WERI-Rb-1 (cell line): ENCODE results near the gene SIK3.

Source experiments
- DNase-seq: peaks from one replicate; pipeline ENCODE4 v3.0.0-alpha.2; 2020
- H3K27ac ChIP-seq: fragments of 250-450 bp; sonication (Bioruptor Pico); 2 replicates; pipeline ENCODE4 v1.5.1; 2020; ENCODE audit warnings: mild to moderate bottlenecking, moderate library complexity
- H3K27me3 ChIP-seq: fragments of 250-450 bp; sonication (Bioruptor Pico); 2 replicates; pipeline ENCODE4 v1.5.1; 2021; ENCODE audit warnings: mild to moderate bottlenecking, low read depth, moderate library complexity; ENCODE audit not compliant: insufficient read depth, severe bottlenecking
- H3K36me3 ChIP-seq: fragments of 250-450 bp; sonication (Bioruptor Pico); 2 replicates; pipeline ENCODE4 v1.5.1; 2020; ENCODE audit warnings: mild to moderate bottlenecking, moderate library complexity
- H3K4me3 ChIP-seq: 2 replicates; pipeline ENCODE4 v1.5.1; 2011; ENCODE audit warnings: low read depth, mild to moderate bottlenecking, control low read depth, low read length
- H3K9me3 ChIP-seq: fragments of 250-450 bp; sonication (Bioruptor Pico); 2 replicates; pipeline ENCODE4 v1.5.1; 2021; ENCODE audit warnings: mild to moderate bottlenecking, moderate library complexity; ENCODE audit not compliant: severe bottlenecking
- TF ChIP-seq, protein P1 (sequence below): IDR thresholded peaks from 2 replicates; pipeline ENCODE4 v1.5.1; 2011; ENCODE audit warnings: low read depth, mild to moderate bottlenecking, control low read depth, inconsistent platforms, low read length

The SIK3 gene

DNA sequence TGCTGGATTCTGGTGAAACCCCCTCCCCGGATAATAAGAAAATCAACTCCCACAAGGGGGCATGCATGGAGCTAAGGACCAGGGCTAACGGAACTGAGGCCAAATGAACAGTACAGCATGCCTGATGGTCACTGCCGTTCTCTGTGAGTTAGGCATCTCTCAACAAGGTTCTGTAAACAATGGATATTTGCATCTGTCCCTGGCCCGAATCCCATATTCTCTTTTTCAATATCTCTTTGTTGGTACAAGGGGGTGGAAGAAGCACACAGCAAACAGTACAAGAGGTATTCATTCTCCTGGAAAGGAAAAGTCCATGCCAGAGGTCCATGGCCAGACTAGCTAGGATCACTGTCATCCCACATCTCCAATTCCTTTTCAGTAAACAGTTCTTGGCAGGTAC is 228.6 kb downstream of the SIK3 start:
- H3K4me3 ChIP-seq = no peak overlapping the region
- TF ChIP-seq, protein P1, sequence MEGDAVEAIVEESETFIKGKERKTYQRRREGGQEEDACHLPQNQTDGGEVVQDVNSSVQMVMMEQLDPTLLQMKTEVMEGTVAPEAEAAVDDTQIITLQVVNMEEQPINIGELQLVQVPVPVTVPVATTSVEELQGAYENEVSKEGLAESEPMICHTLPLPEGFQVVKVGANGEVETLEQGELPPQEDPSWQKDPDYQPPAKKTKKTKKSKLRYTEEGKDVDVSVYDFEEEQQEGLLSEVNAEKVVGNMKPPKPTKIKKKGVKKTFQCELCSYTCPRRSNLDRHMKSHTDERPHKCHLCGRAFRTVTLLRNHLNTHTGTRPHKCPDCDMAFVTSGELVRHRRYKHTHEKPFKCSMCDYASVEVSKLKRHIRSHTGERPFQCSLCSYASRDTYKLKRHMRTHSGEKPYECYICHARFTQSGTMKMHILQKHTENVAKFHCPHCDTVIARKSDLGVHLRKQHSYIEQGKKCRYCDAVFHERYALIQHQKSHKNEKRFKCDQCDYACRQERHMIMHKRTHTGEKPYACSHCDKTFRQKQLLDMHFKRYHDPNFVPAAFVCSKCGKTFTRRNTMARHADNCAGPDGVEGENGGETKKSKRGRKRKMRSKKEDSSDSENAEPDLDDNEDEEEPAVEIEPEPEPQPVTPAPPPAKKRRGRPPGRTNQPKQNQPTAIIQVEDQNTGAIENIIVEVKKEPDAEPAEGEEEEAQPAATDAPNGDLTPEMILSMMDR = no peak
- H3K27ac ChIP-seq = no peak overlapping the region
- no peaks in the 10 kb centered on the region for H3K9me3 ChIP-seq
- DNase-seq = no peak
- H3K27me3 ChIP-seq = no peaks in the 10 kb centered on the region
- H3K36me3 ChIP-seq = peaks cover 67% of the 10 kb centered on the region

DNA sequence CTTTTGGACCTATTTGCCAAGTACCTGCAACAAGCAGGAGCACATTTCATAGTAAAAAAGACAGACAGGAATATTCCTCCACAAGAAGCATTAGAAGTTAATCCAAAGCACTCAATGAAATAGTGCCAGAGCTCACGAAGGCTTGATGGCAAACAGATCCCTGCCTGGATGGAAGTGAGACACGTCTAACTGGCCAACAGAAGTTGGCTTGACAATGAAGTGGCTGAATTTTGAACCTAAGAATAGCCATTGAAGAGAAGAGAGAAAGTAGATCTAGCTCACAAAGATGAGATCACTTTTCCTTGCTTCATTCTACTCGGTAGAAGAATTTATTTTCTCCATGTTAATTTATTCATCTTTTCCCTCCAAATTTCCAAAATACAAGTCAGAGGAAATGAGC is 230.2 kb downstream of the SIK3 start:
- TF ChIP-seq, protein P1 = no peak
- DNase-seq = no peak
- H3K4me3 ChIP-seq = no peak overlapping the region
- no peaks in the 10 kb centered on the region for H3K27me3 ChIP-seq
- no peak overlapping the region for H3K27ac ChIP-seq
- H3K9me3 ChIP-seq = no peaks in the 10 kb centered on the region
- H3K36me3 ChIP-seq = peaks cover 68% of the 10 kb centered on the region

DNA sequence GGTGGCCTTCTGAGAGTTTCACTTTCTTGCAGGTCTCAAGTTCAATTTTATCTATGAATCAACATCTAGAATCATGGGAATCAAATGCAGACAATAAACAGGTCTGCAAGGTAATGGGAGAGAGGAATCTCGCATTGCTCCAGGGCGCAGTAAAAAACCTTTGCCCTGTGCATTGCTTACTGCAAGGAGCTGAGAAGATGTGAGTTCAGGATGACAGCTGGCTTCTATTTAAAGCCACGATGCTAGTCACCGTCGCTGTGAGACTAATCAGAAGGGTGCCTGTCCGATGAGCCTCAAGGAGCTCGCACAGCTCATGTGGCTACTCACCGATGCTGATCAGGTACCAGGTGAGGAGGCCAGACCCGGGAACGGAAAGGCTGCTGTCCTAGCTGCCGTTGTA is 230.6 kb downstream of the SIK3 start:
- Histone ChIP-seq H3K4me3 (no peak overlapping the region), H3K27me3 (no peaks in the 10 kb centered on the region), H3K27ac (no peak overlapping the region), H3K9me3 (no peaks in the 10 kb centered on the region), H3K36me3 (peaks cover 64% of the 10 kb centered on the region)
- TF ChIP-seq, protein P1 = no peak
- DNase-seq = no peak

DNA sequence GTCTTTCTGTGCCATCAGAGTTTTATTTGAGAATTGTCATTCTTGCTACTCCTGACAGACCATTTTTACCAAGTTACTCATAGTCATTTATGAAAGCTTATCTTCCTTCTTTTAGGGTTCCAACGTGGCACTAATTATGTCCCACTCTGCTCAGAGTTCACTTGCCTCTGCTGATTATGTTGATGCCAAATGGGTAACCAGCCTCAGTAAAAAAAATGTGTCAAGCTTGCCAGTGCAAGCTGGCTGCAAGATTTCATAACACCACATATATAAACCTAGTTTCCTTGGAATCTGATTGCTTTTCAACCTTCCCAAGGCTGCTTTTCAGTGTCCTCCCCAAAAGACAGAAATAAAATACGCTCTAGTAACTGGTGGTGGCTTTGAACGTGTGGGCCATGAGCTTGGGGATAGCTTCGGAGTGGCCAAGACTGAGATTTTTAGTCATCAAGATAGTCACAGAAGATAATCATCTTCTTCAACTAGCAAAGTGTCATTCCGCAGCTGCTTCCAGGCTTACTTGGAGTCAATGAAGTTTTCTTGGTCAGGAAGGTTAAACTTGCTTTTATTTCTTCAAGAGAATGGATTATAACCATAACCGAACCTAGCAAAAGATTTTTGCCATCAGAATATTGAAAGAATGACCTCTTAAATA is 231.3 kb downstream of the SIK3 start:
- DNase-seq = no peak
- H3K4me3 ChIP-seq = no peak overlapping the region
- H3K9me3 ChIP-seq = no peaks in the 10 kb centered on the region
- peaks cover 64% of the 10 kb centered on the region for H3K36me3 ChIP-seq
- H3K27me3 ChIP-seq = no peaks in the 10 kb centered on the region
- TF ChIP-seq, protein P1 = no peak
- no peak overlapping the region for H3K27ac ChIP-seq

DNA sequence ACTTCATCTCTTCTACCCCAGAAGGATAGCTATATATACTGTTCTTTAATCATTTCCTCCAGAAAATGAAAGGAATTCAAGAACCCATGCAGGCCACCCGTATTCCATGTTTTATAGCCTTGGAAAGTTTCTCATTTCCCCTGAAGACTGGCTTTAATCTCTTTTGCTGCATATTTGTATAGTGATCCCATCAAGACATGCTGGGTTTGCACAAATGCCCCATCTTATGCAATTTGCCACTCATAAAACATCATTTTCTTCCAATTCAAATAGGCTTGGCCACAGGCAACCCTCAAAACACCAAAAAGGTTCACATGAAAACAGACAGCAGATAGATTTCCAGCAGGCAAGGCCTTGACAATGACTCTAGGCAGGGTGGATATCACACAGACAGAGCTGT is 232.5 kb downstream of the SIK3 start:
- Histone ChIP-seq H3K36me3 (peaks cover 65% of the 10 kb centered on the region), H3K27ac (no peak overlapping the region), H3K27me3 (no peaks in the 10 kb centered on the region), H3K4me3 (no peak overlapping the region), H3K9me3 (no peaks in the 10 kb centered on the region)
- TF ChIP-seq, protein P1 = no peak
- DNase-seq = no peak

DNA sequence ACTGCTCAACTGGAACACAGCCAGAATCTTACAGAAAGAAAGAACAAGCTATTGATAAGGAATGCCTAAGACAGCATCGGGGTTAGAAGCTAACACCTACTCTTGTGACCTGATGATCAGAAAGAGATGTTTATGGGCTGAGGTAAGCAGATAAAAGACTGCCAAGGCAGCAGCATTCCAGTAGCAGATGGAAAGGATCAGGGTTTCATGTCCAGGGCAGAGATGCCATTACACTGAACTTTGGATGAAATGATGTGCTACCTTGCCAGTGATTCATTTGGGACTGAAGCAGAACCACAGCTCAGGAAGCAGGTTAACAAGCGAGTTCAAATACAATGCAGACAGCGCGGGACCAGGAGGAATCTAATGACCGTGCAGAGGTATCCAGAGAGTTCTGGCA is 233.7 kb downstream of the SIK3 start:
- Histone ChIP-seq H3K27ac (no peak overlapping the region), H3K4me3 (no peak overlapping the region), H3K27me3 (no peaks in the 10 kb centered on the region), H3K36me3 (peaks cover 61% of the 10 kb centered on the region), H3K9me3 (no peaks in the 10 kb centered on the region)
- DNase-seq = no peak
- TF ChIP-seq, protein P1 = no peak
